HCT116 (cell line): ENCODE measurements around the gene GLRX3. TPM values are rescaled to one million over a fixed set of nuclear protein-coding genes. Genes with fewer than 3 reads are reported as not detected.

Source experiments
- ATAC-seq: fragments of 200-7000 bp; cut with Tn5 transposase; 2 replicates; pipeline ENCODE4 v1.9.1; 2020; ENCODE audit warnings: mild to moderate bottlenecking, moderate library complexity
- BruUV-seq: library from RNA; stranded (reverse); fragments of 400-500 nt; replicated peaks from 2 replicates; lab custom pipeline; 2021; lab: Mats Ljungman, UMichigan
- CTCF ChIA-PET: fragments of 300-600 bp; sonication (Branson Sonifier 250); formaldehyde crosslinking; loops from one replicate; lab custom pipeline; 2021; ENCODE audit warnings: antibody characterized with exemption; lab: Charles Lee
- POLR2A ChIA-PET: fragments of 300-600, 350-600 bp; sonication (Branson Sonifier 250); formaldehyde crosslinking; loops from one replicate; lab custom pipeline; 2021; ENCODE audit warnings: antibody characterized with exemption; lab: Charles Lee
- RAD21 ChIA-PET, 2 experiments: fragments of 300-600 bp; sonication (Branson Sonifier 250); formaldehyde crosslinking; loops; one replicate each; lab custom pipeline; 2023; ENCODE audit warnings: low total read pairs in 2 of 2; ENCODE audit not compliant: uncharacterized antibody in 2 of 2, unreplicated experiment in 2 of 2, low non-redundant PET in 1 of 2; lab: Charles Lee
- DNase-seq: peaks from one replicate; pipeline ENCODE4 v3.0.0-alpha.2; 2010; ENCODE audit warnings: low read depth, low spot score
- H2AFZ ChIP-seq: fragments of 200-600 bp; shearing (Covaris generic), sonication (generic); 2 replicates; pipeline ENCODE4 v1.6.1; 2017; ENCODE audit warnings: low read depth, mixed run types, mixed read lengths, antibody characterized with exemption, low read length; ENCODE audit not compliant: poor library complexity, severe bottlenecking
- H3K27ac ChIP-seq: 2 replicates; pipeline ENCODE4 v1.5.1; 2012; ENCODE audit warnings: low read depth, low read length
- H3K27me3 ChIP-seq: fragments of 200-600 bp; sonication (generic); 2 replicates; pipeline ENCODE4 v1.6.1; 2016; ENCODE audit warnings: mixed run types, low read length, mixed read lengths; ENCODE audit not compliant: insufficient read depth
- H3K36me3 ChIP-seq, 2 experiments: fragments of 200-500 bp in 1 of 2; fragments of 200-600 bp in 1 of 2; sonication (Bioruptor generic) in 1 of 2; sonication (generic) in 1 of 2; 2 replicates each; pipeline versions ENCODE4 v1.5.1 to v1.6.1; 2014 to 2016; ENCODE audit warnings: low read length in 2 of 2, inconsistent platforms in 1 of 2, mixed read lengths in 1 of 2, mixed run types in 1 of 2; ENCODE audit not compliant: insufficient read depth in 2 of 2, control insufficient read depth in 1 of 2
- H3K4me1 ChIP-seq, 2 experiments: fragments of 200-600 bp in 1 of 2; sonication (generic) in 1 of 2; 2 replicates each; pipeline versions ENCODE4 v1.5.1 to v1.6.1; 2012 to 2017; ENCODE audit warnings: low read length in 2 of 2, inconsistent platforms in 1 of 2, mild to moderate bottlenecking in 1 of 2, mixed read lengths in 1 of 2, mixed run types in 1 of 2, moderate library complexity in 1 of 2; ENCODE audit not compliant: insufficient read depth in 2 of 2, control insufficient read depth in 1 of 2
- H3K4me2 ChIP-seq: fragments of 200-600 bp; sonication (generic); 2 replicates; pipeline ENCODE4 v1.6.1; 2017; ENCODE audit warnings: mixed run types, low read length, mixed read lengths
- H3K4me3 ChIP-seq, 2 experiments: fragments of 200-600 bp in 1 of 2; sonication (generic) in 1 of 2; replicated peaks in 1 of 2; 2 replicates each; pipeline ENCODE4 v1.5.1; 2011 to 2016; ENCODE audit warnings: low read length in 2 of 2, control low read depth in 1 of 2, low read depth in 1 of 2, mild to moderate bottlenecking in 1 of 2, mixed read lengths in 1 of 2, mixed run types in 1 of 2
- H3K79me2 ChIP-seq: fragments of 200-600 bp; sonication (generic); 2 replicates; pipeline ENCODE4 v1.6.1; 2017; ENCODE audit warnings: mild to moderate bottlenecking, mixed run types, low read length, moderate library complexity, mixed read lengths; ENCODE audit not compliant: insufficient read depth
- H3K9ac ChIP-seq: fragments of 200-600 bp; sonication (generic); 2 replicates; pipeline ENCODE4 v1.6.1; 2016; ENCODE audit warnings: low read length, mixed read lengths
- H3K9me2 ChIP-seq: fragments of 200-600 bp; sonication (generic), shearing (Covaris generic); 2 replicates; pipeline ENCODE4 v1.6.1; 2017; ENCODE audit warnings: mixed run types, mild to moderate bottlenecking, moderate library complexity; ENCODE audit not compliant: insufficient read depth
- H3K9me3 ChIP-seq, 2 experiments: fragments of 200-500 bp in 1 of 2; fragments of 200-600 bp in 1 of 2; sonication (Bioruptor generic) in 1 of 2; sonication (generic) in 1 of 2; 2 replicates each; pipeline ENCODE4 v1.6.1; 2014 to 2017; ENCODE audit warnings: low read length in 2 of 2, mixed read lengths in 2 of 2, inconsistent platforms in 1 of 2, low read depth in 1 of 2, mild to moderate bottlenecking in 1 of 2, mixed run types in 1 of 2, moderate library complexity in 1 of 2; ENCODE audit not compliant: control insufficient read depth in 1 of 2, insufficient read depth in 1 of 2
- H4K20me1 ChIP-seq: fragments of 200-600 bp; sonication (generic), shearing (Covaris generic); 2 replicates; pipeline ENCODE4 v1.6.1; 2017; ENCODE audit warnings: mixed run types, mild to moderate bottlenecking, moderate library complexity; ENCODE audit not compliant: insufficient read depth
- CBX3 ChIP-seq: IDR thresholded peaks from 2 replicates; pipeline ENCODE4 v1.6.1; 2012; ENCODE audit warnings: low read depth
- CEBPB ChIP-seq: IDR thresholded peaks from 2 replicates; pipeline ENCODE4 v1.6.1; 2012; ENCODE audit warnings: low read depth
- CTCF ChIP-seq, 3 experiments: fragments of 200-600 bp in 1 of 3; sonication (generic) in 1 of 3; IDR thresholded peaks in 2 of 3; conservative IDR thresholded peaks in 1 of 3; 2 replicates each; pipeline ENCODE4 v1.5.1; 2012 to 2017; ENCODE audit warnings: low read depth in 2 of 3, low read length in 2 of 3, antibody characterized with exemption in 1 of 3, borderline replicate concordance in 1 of 3, control low read depth in 1 of 3, mild to moderate bottlenecking in 1 of 3, mixed read lengths in 1 of 3, mixed run types in 1 of 3, moderate library complexity in 1 of 3; ENCODE audit not compliant: insufficient read depth in 1 of 3
- EGR1 ChIP-seq: IDR thresholded peaks from 2 replicates; pipeline ENCODE4 v1.6.1; 2012; ENCODE audit warnings: low read depth
- EZH2phosphoT487 ChIP-seq: fragments of 200-600 bp; IDR thresholded peaks from 2 replicates; pipeline ENCODE4 v1.6.1; 2018; ENCODE audit warnings: antibody characterized with exemption, borderline replicate concordance
- JUND ChIP-seq: IDR thresholded peaks from 2 replicates; pipeline ENCODE4 v1.6.1; 2012
- POLR2AphosphoS5 ChIP-seq: IDR thresholded peaks from 2 replicates; pipeline ENCODE4 v1.6.1; 2011; ENCODE audit warnings: mild to moderate bottlenecking, low read depth, low read length, moderate library complexity
- SIN3A ChIP-seq: IDR thresholded peaks from 2 replicates; pipeline ENCODE4 v1.6.1; 2012; ENCODE audit warnings: low read depth
- SP1 ChIP-seq: IDR thresholded peaks from 2 replicates; pipeline ENCODE4 v1.6.1; 2012; ENCODE audit warnings: low read depth
- TCF7L2 ChIP-seq: IDR thresholded peaks from 2 replicates; pipeline ENCODE4 v1.7.0; 2011; ENCODE audit warnings: borderline replicate concordance, inconsistent platforms; ENCODE audit not compliant: insufficient read depth, insufficient read length; ENCODE audit errors: extremely low read depth
- YY1 ChIP-seq: IDR thresholded peaks from 2 replicates; pipeline ENCODE4 v1.6.1; 2011; ENCODE audit warnings: low read length, low read depth, moderate library complexity, mild to moderate bottlenecking; ENCODE audit not compliant: insufficient replicate concordance; ENCODE audit errors: extremely low read depth
- ZNF274 ChIP-seq: fragments of 200-500 bp; sonication (Bioruptor generic); IDR thresholded peaks from 2 replicates; pipeline ENCODE4 v1.6.1; 2014; ENCODE audit warnings: mild to moderate bottlenecking, low read depth, low read length, inconsistent platforms
- intact Hi-C: fragments of 100-400 bp; cut with micrococcal nuclease; formaldehyde crosslinking; loops from 2 replicates; pipeline ENCODE4 v1.10.0; 2022
- total RNA-seq: library from RNA; stranded (reverse); gene quantifications from one replicate; pipeline ENCODE4 v1.2.1, GENCODE V29; 2021; ENCODE audit not compliant: unreplicated experiment

Gene GLRX3
- total RNA-seq, 1 experiment from 2014 or later: 59.1 TPM

GRCh38 chr10:130212746-130213145 is 76.6 kb downstream of the GLRX3 start:
- no peak for ATAC-seq
- ChIA-PET CTCF (no interaction called here), POLR2A (no interaction called here), RAD21 (no interaction called here)
- H2AFZ ChIP-seq: no peak overlapping the region
- no peaks in the 10 kb centered on the region for H4K20me1 ChIP-seq
- no peaks in the 10 kb centered on the region for H3K4me1 ChIP-seq
- H3K4me2 ChIP-seq: no peak overlapping the region
- no peaks in the 10 kb centered on the region for H3K36me3 ChIP-seq
- no peak overlapping the region for H3K27ac ChIP-seq
- H3K9me2 ChIP-seq: no peaks in the 10 kb centered on the region
- no peak overlapping the region for H3K4me3 ChIP-seq
- H3K79me2 ChIP-seq: no peaks in the 10 kb centered on the region
- no peak for TF ChIP-seq CBX3
- no peak for TF ChIP-seq SIN3A
- no peak for TF ChIP-seq CEBPB
- no peak for TF ChIP-seq CTCF (IDR thresholded peaks at IDR 0.05 in 2 of 3, conservative IDR thresholded peaks at IDR 0.05 in 1 of 3; ENCODE audit: borderline replicate concordance in 1 of 3, insufficient read depth in 1 of 3, low read depth in 2 of 3, low read length in 2 of 3)
- no peak for TF ChIP-seq YY1
- no peaks in the 10 kb centered on the region for H3K27me3 ChIP-seq
- H3K9ac ChIP-seq: no peak overlapping the region
- intact Hi-C loops: no loop called here
- no peaks in the 10 kb centered on the region for H3K9me3 ChIP-seq
- no TSS peak for BruUV-seq
- DNase-seq: no peak

GRCh38 chr10:130213286-130214080 is 77.3 kb downstream of the GLRX3 start:
- Histone ChIP-seq H3K4me1 (no peaks in the 10 kb centered on the region), H2AFZ (no peak overlapping the region), H3K27ac (no peak overlapping the region), H4K20me1 (no peaks in the 10 kb centered on the region), H3K9me3 (no peaks in the 10 kb centered on the region), H3K9me2 (no peaks in the 10 kb centered on the region), H3K27me3 (no peaks in the 10 kb centered on the region), H3K79me2 (no peaks in the 10 kb centered on the region), H3K4me2 (no peak overlapping the region), H3K36me3 (no peaks in the 10 kb centered on the region), H3K9ac (no peak overlapping the region), H3K4me3 (no peak overlapping the region)
- ATAC-seq (no peak), DNase-seq (no peak)
- ChIA-PET POLR2A (no interaction called here), RAD21 (no interaction called here), CTCF (no interaction called here)
- no TSS peak for BruUV-seq
- intact Hi-C loops: no loop called here
- TF ChIP-seq CEBPB (no peak), ZNF274 (no peak), CTCF (IDR thresholded peaks at IDR 0.05 in 2 of 3, conservative IDR thresholded peaks at IDR 0.05 in 1 of 3; ENCODE audit: borderline replicate concordance in 1 of 3, insufficient read depth in 1 of 3, low read depth in 2 of 3, low read length in 2 of 3) (no peak), YY1 (no peak), CBX3 (no peak), JUND (no peak), SP1 (no peak), POLR2AphosphoS5 (no peak), TCF7L2 (no peak), SIN3A (no peak), EGR1 (no peak), EZH2phosphoT487 (no peak)
